PFSK-1 (cell line): Measurements from ENCODE around the gene RIPK4.

Source experiments
- FOXP2 ChIP-seq: optimal IDR thresholded peaks from 2 replicates; pipeline ENCODE3; 2011; ENCODE audit warnings: borderline replicate concordance, control low read depth, inconsistent platforms; ENCODE audit not compliant: insufficient read depth; ENCODE audit errors: extremely low read length, extremely low read depth
- POLR2AphosphoS5 ChIP-seq: IDR thresholded peaks from 2 replicates; pipeline ENCODE4 v1.6.1; 2012; ENCODE audit warnings: low read depth, mild to moderate bottlenecking, control low read depth, low read length, moderate library complexity
- SIN3A ChIP-seq: IDR thresholded peaks from 2 replicates; pipeline ENCODE4 v1.6.1; 2012; ENCODE audit warnings: mild to moderate bottlenecking, low read length, moderate library complexity, borderline replicate concordance; ENCODE audit not compliant: insufficient read depth
- TAF1 ChIP-seq: IDR thresholded peaks from 2 replicates; pipeline ENCODE4 v1.6.1; 2012; ENCODE audit warnings: low read length, control low read depth, borderline replicate concordance; ENCODE audit not compliant: insufficient read depth
- TF ChIP-seq, protein P1 (sequence below), 2 experiments: IDR thresholded peaks; 2 replicates each; pipeline versions ENCODE4 v1.6.1 to v1.8.0; 2011 to 2012; ENCODE audit warnings: low read depth in 2 of 2, low read length in 2 of 2, control low read depth in 1 of 2, inconsistent platforms in 1 of 2, mild to moderate bottlenecking in 1 of 2, moderate library complexity in 1 of 2; ENCODE audit not compliant: insufficient read depth in 1 of 2

DNA sequence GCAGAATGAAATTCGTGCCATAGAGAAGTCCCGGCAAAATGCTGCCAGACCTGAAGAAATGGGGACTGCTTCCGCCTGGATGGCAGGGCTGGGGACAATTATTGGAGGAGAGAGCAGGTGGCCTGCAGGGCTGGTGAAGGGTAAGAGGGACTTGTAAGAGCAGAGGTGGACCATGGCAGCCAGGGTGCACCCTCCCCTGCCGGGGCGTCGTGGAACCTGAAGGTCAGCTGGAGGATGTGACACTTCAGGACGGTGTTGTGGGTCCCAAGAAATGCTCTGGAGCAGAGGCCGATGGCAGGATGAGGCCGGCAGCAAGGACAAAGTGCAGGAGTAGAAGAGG, 40.3 kb downstream of the RIPK4 start:
- TF ChIP-seq FOXP2 (no peak), TAF1 (no peak), POLR2AphosphoS5 (no peak), SIN3A (no peak)
- TF ChIP-seq, protein P1, sequence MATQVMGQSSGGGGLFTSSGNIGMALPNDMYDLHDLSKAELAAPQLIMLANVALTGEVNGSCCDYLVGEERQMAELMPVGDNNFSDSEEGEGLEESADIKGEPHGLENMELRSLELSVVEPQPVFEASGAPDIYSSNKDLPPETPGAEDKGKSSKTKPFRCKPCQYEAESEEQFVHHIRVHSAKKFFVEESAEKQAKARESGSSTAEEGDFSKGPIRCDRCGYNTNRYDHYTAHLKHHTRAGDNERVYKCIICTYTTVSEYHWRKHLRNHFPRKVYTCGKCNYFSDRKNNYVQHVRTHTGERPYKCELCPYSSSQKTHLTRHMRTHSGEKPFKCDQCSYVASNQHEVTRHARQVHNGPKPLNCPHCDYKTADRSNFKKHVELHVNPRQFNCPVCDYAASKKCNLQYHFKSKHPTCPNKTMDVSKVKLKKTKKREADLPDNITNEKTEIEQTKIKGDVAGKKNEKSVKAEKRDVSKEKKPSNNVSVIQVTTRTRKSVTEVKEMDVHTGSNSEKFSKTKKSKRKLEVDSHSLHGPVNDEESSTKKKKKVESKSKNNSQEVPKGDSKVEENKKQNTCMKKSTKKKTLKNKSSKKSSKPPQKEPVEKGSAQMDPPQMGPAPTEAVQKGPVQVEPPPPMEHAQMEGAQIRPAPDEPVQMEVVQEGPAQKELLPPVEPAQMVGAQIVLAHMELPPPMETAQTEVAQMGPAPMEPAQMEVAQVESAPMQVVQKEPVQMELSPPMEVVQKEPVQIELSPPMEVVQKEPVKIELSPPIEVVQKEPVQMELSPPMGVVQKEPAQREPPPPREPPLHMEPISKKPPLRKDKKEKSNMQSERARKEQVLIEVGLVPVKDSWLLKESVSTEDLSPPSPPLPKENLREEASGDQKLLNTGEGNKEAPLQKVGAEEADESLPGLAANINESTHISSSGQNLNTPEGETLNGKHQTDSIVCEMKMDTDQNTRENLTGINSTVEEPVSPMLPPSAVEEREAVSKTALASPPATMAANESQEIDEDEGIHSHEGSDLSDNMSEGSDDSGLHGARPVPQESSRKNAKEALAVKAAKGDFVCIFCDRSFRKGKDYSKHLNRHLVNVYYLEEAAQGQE (IDR thresholded peaks at IDR 0.05; ENCODE audit: insufficient read depth in 1 of 2, low read depth in 2 of 2, low read length in 2 of 2), result no peak
